Coronary artery (tissue), 2 donors: ENCODE results near the gene TNXB.
A peak's percentile ranks its signal among the peaks of the same experiment; 100 is the strongest.

Experiments
- DNase-seq: peaks from one replicate; pipeline ENCODE4 v3.0.0-alpha.2; 2017; ENCODE audit warnings: low spot score
- H3K27ac ChIP-seq, 2 donors: fragments of 200-600 bp; sonication (generic); one replicate each; pipeline ENCODE4 v1.5.1; 2016 to 2019
- H3K4me3 ChIP-seq: fragments of 200-600 bp; sonication (generic); 2 replicates; pipeline ENCODE4 v1.5.1; 2016; ENCODE audit warnings: mild to moderate bottlenecking, moderate library complexity
- CTCF ChIP-seq: fragments of 200-600 bp; sonication (generic); IDR thresholded peaks from one replicate; pipeline ENCODE4 v1.5.1; 2019; ENCODE audit warnings: antibody characterized with exemption

Gene TNXB

GRCh38 chr6:32096394-32097258 is 12.5 kb downstream of the TNXB start:
- DNase-seq: no peak
- H3K4me3 ChIP-seq: peak overlapping the region; percentile 32
- no peak overlapping the region for H3K27ac ChIP-seq
- TF ChIP-seq CTCF: no peak

- peak overlapping the region; percentile 32 for H3K4me3 ChIP-seq
- no peak for DNase-seq
- no peak for TF ChIP-seq CTCF
- peak overlapping the region in 1 of 2 donors; percentile 9 for H3K27ac ChIP-seq
These were observed 13.1 kb downstream of the TNXB start for GRCh38 chr6:32096087-32096393.

GRCh38 chr6:32095338-32096086 is 13.6 kb downstream of the TNXB start:
- TF ChIP-seq CTCF: no peak
- no peak for DNase-seq
- H3K4me3 ChIP-seq: peak overlapping the region; percentile 32
- H3K27ac ChIP-seq: peak overlapping the region in 1 of 2 donors; percentile 9

GRCh38 chr6:32092760-32093497 is 16.2 kb downstream of the TNXB start:
- no peak for DNase-seq
- no peak for TF ChIP-seq CTCF
- H3K27ac ChIP-seq: peak overlapping the region; percentile 73 to 94
- H3K4me3 ChIP-seq: peak overlapping the region; percentile 13

GRCh38 chr6:32089082-32089828 is 19.9 kb downstream of the TNXB start:
- no peak for DNase-seq
- H3K4me3 ChIP-seq: no peak overlapping the region
- TF ChIP-seq CTCF: no peak
- peak overlapping the region; percentile 76 to 94 for H3K27ac ChIP-seq

GRCh38 chr6:32088487-32089049 is 20.6 kb downstream of the TNXB start:
- DNase-seq: no peak
- no peak overlapping the region for H3K4me3 ChIP-seq
- H3K27ac ChIP-seq: peak overlapping the region; percentile 76 to 94
- no peak for TF ChIP-seq CTCF
